GM19023 (cell line): ENCODE data around the gene SLC50A1.
"Not testable (repeated sequence)": the region's sequence is repeated elsewhere in the genome, so short reads cannot be mapped to it uniquely, and the experiment has no call there.

Experiments
- ATAC-seq: cut with Tn5 transposase; IDR thresholded peaks from one replicate; pipeline ENCODE4 v1.9.1; 2021; ENCODE audit warnings: mild to moderate bottlenecking, moderate library complexity; ENCODE audit not compliant: unreplicated experiment

Gene SLC50A1

DNA sequence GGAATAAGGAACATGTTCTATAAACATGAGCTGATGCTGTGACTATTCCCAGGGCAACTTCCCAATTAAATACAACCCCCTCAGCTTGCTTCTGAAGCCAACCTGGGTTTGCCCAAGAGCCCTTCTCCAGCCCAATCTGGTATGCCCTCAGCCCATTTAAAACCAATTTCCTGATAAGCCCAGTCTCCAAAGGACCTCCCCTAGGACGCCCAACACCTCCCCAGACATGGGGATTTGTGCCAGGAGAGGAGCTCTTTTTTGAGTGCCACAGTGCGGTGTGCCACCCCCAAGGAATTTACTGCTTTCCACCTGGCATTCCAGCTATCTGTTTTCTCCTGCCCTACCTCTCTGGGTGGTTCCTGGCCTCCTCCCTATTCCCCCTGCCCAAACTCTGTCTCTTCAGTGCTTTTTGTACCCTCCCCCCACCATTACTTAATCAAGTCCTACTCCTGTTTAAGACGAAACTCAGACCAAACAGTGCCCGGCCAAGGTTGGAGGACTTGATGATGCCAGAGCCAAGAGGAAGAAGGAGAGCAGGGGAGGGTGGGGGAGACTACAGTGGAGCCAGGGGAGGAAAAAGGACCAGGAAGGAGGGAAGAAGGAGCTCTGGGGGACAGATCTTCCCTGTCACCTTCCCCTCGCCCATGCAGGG lies 19.4 kb upstream of the SLC50A1 start:
- no peak for ATAC-seq

GRCh38 chr1:155117610-155118009 lies 18.0 kb upstream of the SLC50A1 start:
- no peak for ATAC-seq

GRCh38 chr1:155118090-155118489 lies 17.6 kb upstream of the SLC50A1 start:
- ATAC-seq, result not testable (repeated sequence)

GRCh38 chr1:155120253-155120652 lies 15.4 kb upstream of the SLC50A1 start:
- no peak for ATAC-seq

DNA sequence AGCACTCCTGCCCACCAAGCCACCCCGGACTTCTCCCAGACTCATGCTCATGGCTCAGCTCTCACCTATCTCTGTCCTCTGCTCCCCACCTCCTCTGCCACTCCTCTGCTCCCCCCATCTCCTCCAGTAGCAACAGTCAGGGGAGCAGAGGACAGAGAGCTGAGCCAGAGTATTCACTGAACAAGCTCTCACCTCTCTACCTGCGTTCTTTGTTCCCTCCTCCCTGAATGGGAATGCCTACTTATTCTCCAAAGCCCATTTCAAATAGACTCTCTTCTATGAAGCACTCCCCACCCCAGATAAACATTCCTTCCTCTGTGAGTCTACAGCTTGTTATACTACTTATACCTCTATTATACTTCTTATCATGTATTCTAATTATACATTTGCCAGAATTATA lies 14.4 kb upstream of the SLC50A1 start:
- no peak for ATAC-seq

GRCh38 chr1:155122308-155122707 lies 13.3 kb upstream of the SLC50A1 start:
- no peak for ATAC-seq

GRCh38 chr1:155123801-155124200 lies 11.9 kb upstream of the SLC50A1 start:
- ATAC-seq, result no peak

GRCh38 chr1:155124503-155125463 lies 10.9 kb upstream of the SLC50A1 start:
- no peak for ATAC-seq

- ATAC-seq, result no peak
Observed at GRCh38 chr1:155125511-155125945, 10.1 kb upstream of the SLC50A1 start.

DNA sequence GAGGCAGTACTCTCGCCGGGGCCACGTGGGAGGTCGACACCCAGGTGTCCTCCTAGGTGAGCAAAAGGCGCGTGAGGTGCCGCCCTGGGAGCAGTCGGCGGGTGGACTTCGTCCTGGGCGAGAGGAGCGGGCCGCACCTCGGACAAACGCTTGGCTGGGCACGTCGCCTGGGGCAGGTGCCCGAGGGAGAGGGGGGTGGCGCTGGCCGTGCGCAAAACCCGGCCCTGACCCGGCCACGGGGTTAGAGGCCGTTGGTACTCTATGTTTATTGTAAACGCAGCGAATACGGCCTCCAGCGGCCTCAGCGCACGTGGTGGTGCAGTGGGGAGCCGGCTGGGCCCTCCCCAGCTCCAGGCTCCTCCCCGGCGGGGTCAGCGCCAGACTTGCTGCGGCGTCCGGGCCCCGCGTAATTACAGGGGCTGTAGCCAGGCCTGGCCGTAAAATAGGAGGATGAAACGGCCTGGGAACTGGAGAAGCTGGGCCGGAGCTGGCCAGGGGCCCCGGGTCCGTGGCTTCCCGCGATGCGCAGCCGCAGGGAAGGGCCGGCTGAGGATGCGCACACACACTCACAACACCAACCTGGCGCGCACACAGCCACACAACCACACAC lies 9.6 kb upstream of the SLC50A1 start:
- ATAC-seq, result no peak

DNA sequence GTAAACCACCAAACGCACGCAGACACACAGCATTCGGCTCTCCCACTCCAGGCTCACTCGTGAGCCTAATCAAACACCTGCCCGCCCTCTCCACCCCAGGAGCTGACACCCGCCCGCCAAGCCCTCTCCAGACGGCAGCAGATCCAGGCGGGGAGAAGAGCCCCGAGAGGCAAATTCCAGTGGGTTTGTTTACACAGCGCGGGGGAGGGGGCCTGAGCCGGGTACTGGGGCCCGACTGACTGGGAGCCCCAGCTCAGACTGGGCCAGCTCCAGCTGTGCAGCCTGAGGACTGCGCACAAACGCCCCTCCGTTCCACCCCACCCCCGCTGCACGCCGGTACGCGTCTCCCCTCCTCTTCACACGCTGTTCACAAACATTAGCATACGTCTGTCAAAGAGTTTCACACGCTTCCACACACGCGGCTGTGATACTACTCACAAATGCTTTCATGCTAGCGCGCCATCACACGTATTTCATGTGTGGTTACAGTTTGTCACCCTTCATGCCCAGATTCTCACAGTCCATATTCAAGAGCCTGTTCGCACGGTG lies 9.0 kb upstream of the SLC50A1 start:
- ATAC-seq, result no peak

DNA sequence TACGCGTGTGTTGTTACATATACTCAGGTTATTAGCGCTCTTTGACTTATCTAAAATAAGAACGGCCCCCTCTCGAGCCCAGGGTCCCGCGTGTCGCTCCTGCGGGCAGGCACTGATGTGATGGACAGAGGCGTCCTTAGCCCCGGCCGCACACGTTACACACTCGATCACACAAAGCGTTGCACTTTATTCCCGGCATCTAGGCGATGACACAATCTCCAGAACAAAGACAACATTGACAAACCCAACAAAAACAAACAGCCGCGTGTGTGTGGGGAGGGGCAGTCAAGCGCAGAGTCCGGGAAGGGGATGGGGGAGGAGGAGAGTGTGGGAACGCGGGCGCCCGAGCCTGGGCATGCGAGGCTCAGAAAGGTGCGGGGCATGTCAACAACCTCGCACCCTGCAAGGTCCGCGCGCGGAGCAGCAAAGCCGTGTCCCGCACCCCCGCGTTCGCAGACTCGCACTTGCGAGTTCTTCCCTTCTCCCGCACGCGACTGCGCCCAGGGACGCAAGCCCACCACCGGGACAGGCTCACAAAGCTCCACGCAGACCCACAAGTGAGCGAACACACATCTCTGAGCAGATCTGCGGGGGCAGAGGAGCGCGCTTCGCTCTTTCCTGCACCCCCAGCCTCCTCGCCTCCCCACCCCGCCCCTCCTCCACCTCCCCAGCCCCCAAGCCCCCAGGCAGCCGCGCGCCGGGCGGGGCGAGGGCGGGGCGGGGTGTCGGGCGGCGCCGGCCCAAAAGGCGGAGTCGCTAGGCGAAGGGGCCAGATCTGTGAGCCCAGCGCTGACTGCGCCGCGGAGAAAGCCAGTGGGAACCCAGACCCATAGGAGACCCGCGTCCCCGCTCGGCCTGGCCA lies 8.3 kb upstream of the SLC50A1 start, which contains the start of gene EFNA1:
Gene EFNA1 (plus strand): TSS at position 772 of the 862 bp plus-strand sequence. CDS start 102 bp downstream, outside the sequence.
- no peak for ATAC-seq

- ATAC-seq, result no peak
Observed at GRCh38 chr1:155127967-155128754, 7.5 kb upstream of the SLC50A1 start.

GRCh38 chr1:155128755-155129473 lies 6.7 kb upstream of the SLC50A1 start:
- no peak for ATAC-seq

DNA sequence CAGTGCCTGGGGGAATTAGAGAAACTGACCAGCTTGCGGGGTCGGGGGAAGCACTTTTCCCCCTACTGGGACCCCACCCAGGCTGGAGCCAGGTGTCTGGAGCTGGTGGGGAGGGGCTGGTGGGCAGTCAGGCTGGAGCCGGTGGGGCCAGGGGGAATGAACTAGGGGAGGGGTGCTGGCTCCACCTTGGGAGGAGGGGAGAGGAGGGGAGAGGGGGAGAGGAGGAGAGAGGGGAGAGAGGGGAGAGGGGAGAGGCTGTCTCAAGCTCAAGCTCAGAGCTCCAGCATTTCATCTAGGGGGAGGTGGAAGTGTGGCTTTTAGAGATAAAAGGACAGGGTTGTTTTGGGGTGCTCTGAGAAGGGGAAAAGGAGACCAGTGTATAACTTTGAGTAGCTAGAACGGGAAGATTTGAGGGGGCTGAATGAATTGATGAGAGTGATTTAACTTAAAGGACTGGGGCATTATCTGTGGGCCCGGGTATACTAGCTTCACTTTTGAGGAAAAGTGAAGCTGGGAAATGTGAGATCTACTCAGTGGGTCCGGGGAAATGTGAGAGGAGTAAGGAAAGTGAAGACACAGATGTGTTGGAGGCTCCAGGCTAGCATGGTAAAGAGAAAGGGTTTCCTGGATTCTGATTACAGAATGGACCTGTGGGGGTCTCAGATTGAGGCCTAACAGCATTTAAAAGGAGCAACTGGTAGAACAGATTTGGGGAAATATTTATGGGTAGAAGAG lies 5.2 kb upstream of the SLC50A1 start:
- ATAC-seq, result no peak

GRCh38 chr1:155131285-155131684 lies 4.4 kb upstream of the SLC50A1 start:
- no peak for ATAC-seq

- no peak for ATAC-seq
Observed at GRCh38 chr1:155131856-155132255, 3.8 kb upstream of the SLC50A1 start.

- no peak for ATAC-seq
Observed at GRCh38 chr1:155133799-155134281, 1.8 kb upstream of the SLC50A1 start.
